Suppressor macrophage treated with lipopolysaccharide for 4 hours (primary cell): Measurements from ENCODE around the gene MICU2.
A peak's percentile ranks its signal among the peaks of the same experiment; 100 is the strongest.
"Not testable (repeated sequence)": the region's sequence is repeated elsewhere in the genome, so short reads cannot be mapped to it uniquely, and the experiment has no call there.

Experiments used
- DNase-seq: peaks from one replicate; pipeline ENCODE4 v3.0.0-alpha.2; 2020

Gene MICU2

GRCh38 chr13:21594715-21595545, 9.0 kb downstream of the MICU2 start:
- DNase-seq = no peak

DNA sequence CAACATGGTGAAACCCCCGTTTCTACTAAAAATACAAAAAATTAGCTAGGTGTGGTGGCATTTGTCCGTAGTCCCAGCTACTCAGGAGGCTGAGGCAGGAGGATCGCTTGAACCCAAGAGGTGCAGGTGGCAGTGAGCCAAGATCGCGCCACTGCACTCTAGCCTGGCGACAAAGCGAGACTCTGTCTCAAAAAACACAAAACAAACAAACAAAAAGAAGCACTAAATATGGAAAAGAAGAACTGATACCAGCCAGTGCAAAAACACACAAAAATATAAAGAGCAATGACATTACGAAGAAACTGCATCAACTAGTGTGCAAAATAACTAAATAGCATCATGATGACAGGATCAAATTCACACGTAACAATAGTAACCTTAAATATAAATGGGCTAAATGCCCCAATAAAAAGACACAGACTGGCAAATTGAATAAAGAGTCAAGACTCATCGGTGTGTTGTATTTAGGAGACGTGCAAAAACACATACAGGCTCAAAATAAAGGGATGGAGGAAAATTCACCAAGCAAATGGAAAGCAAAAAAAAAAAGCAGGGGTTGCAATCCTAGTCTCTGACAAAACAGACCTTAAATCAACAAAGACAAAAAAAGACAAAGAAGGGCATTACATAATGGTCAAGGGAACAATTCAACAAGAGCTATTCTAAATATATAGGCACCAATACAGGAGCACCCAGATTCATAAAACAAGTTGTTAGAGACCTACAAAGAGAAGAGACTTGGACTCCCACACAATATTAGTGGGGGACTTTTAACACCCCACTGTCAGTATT, 13.1 kb downstream of the MICU2 start:
- DNase-seq = not testable (repeated sequence)

GRCh38 chr13:21590231-21590630, 13.7 kb downstream of the MICU2 start:
- no peak for DNase-seq

DNA sequence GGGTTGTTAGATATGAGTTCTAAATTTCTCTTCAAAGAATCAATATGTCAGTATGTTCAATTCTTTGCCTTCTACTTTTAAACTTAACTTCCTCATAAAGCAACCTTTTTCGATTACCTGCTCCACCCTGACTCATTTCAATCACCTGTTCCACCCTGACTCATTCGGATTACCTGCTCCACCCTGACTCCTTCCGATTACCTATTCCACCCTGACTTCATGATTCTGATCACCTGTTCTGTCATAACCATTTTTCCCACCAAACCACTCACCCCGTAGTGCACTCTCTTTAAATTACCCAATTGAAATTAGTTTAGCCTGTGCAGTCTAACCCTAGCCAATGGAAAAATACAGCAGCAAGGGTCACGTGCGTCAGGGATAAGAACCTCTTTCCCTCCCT, 14.5 kb downstream of the MICU2 start:
- DNase-seq = not testable (repeated sequence)

GRCh38 chr13:21588411-21588810, 15.6 kb downstream of the MICU2 start:
- DNase-seq = not testable (repeated sequence)

DNA sequence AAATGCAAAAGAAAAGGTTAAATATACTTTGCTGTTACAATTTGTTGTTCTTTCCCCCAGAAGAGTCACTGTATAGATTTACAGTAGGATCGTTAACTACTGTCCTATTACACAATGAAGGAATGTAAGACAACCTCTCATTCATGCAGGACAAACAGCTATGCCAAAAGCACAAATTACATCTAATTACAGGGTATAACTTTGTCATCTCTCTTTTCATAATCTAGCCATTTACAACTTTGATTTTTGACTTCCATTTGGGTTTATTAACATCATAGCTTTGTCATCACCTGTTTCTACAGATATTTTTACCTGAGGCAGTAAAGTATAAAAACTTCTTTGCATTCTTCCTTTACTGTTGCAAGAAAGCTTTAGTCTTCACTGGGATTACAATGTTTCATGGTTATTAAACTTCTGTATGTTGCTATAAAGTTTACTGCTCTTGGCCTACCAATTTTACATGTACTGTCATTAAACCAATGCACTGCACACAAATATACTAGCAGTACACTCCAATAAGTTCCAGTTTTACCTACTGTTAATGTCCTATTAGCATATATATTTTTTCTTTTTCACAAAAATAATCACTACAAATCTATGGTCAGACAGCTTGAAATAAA, 18.9 kb downstream of the MICU2 start:
- DNase-seq = no peak

- no peak for DNase-seq
Measured at GRCh38 chr13:21583478-21583877, 20.5 kb downstream of the MICU2 start.

- no peak for DNase-seq
Measured at GRCh38 chr13:21580736-21581135, 23.2 kb downstream of the MICU2 start.

GRCh38 chr13:21579754-21580316, 24.1 kb downstream of the MICU2 start:
- peak; percentile 9 for DNase-seq

DNA sequence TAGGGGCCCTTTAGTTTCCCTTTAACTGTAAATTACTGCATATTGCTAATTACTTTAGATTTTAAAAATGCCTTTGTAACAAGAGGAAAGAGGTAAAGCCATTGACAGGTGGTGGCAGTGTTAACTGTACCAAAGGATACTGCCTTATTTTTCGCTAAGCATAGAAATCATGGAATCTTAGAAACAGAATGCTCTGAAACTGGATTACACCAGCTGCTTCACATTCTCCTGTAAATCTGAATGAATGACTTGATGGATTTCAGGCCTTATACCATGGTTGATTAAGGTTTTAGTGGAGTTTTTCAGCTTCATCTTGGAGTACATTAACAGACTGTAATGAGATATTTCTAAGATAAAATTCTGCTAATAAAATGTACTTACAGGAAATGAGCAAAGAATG, 25.2 kb downstream of the MICU2 start:
- DNase-seq = no peak

- DNase-seq = no peak
Measured at GRCh38 chr13:21576426-21576825, 27.5 kb downstream of the MICU2 start.

- DNase-seq = no peak
Measured at GRCh38 chr13:21573920-21574712, 29.9 kb downstream of the MICU2 start.

- DNase-seq = no peak
Measured at GRCh38 chr13:21569686-21570085, 34.3 kb downstream of the MICU2 start.

- no peak for DNase-seq
Measured at GRCh38 chr13:21568854-21569253, 35.1 kb downstream of the MICU2 start.

DNA sequence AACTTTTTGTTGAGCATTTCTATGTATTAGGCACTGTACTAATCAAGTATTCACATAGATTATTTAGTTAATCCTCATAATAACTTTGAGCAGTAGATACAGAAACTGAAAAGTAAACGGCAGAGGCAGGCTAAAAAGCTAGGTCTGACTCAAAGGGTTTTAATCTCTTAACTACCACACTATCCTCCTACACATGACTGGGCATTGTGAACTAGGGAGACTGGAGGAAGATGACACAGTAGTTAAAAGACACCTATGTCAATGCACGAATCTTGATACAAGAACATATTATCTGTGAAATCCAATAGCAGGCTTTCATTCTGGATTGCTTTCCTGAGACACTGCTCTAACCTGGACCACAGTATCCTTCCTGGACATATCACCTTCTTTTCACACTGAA, 36.3 kb downstream of the MICU2 start:
- no peak for DNase-seq

- DNase-seq = peak; percentile 31
Measured at GRCh38 chr13:21557995-21558394, 46.0 kb downstream of the MICU2 start.

- no peak for DNase-seq
Measured at GRCh38 chr13:21556051-21556450, 47.9 kb downstream of the MICU2 start.

- DNase-seq = peak; percentile 21
Measured at GRCh38 chr13:21553261-21553660, 50.7 kb downstream of the MICU2 start.

GRCh38 chr13:21550918-21551317, 53.1 kb downstream of the MICU2 start:
- DNase-seq = no peak

GRCh38 chr13:21549633-21550032, 54.3 kb downstream of the MICU2 start:
- no peak for DNase-seq

GRCh38 chr13:21548577-21548976, 55.4 kb downstream of the MICU2 start:
- DNase-seq = no peak

- DNase-seq = no peak
Measured at GRCh38 chr13:21546372-21546771, 57.6 kb downstream of the MICU2 start.

GRCh38 chr13:21544515-21544914, 59.5 kb downstream of the MICU2 start:
- DNase-seq = no peak
